NCI-H1694 treated with DMSO at 0.1 percent for 48 hours (cell line): ENCODE data around the gene PRKAA1.
A peak's percentile ranks its signal among the peaks of the same experiment; 100 is the strongest.

Source experiments
- DNase-seq: peaks from one replicate; lab custom pipeline; 2025; lab: John Stamatoyannopoulos, UW

The PRKAA1 gene

GRCh38 chr5:40780199-40780598, 18.0 kb downstream of the PRKAA1 start:
- no peak for DNase-seq

- no peak for DNase-seq
Measured at GRCh38 chr5:40779561-40779960, 18.6 kb downstream of the PRKAA1 start.

GRCh38 chr5:40778133-40778532, 20.0 kb downstream of the PRKAA1 start:
- DNase-seq: no peak

- no peak for DNase-seq
Measured at GRCh38 chr5:40776658-40776977, 21.6 kb downstream of the PRKAA1 start.

GRCh38 chr5:40775846-40776657, 22.1 kb downstream of the PRKAA1 start:
- no peak for DNase-seq

GRCh38 chr5:40775085-40775845, 22.9 kb downstream of the PRKAA1 start:
- no peak for DNase-seq

- no peak for DNase-seq
Measured at GRCh38 chr5:40774623-40775022, 23.6 kb downstream of the PRKAA1 start.

- DNase-seq: no peak
Measured at GRCh38 chr5:40770764-40771163, 27.4 kb downstream of the PRKAA1 start.

- DNase-seq: no peak
Measured at GRCh38 chr5:40762705-40763104, 35.5 kb downstream of the PRKAA1 start.

- DNase-seq: no peak
Measured at GRCh38 chr5:40757400-40757799, 40.8 kb downstream of the PRKAA1 start.

- DNase-seq: peak; percentile 97
Measured at GRCh38 chr5:40755407-40756365, 42.5 kb downstream of the PRKAA1 start, which contains the start of gene TTC33. TSS of gene TTC33 (minus strand) at chr5:40755961. CDS start at chr5:40747018, 8,943 bp downstream.

- DNase-seq: peak; percentile 88
Measured at GRCh38 chr5:40755093-40755406, 43.1 kb downstream of the PRKAA1 start.

- no peak for DNase-seq
Measured at GRCh38 chr5:40754381-40755092, 43.6 kb downstream of the PRKAA1 start.

- DNase-seq: no peak
Measured at GRCh38 chr5:40746703-40747102, 51.5 kb downstream of the PRKAA1 start.

- DNase-seq: no peak
Measured at GRCh38 chr5:40743771-40744170, 54.4 kb downstream of the PRKAA1 start.

- DNase-seq: no peak
Measured at GRCh38 chr5:40738502-40738901, 59.7 kb downstream of the PRKAA1 start.

GRCh38 chr5:40736103-40736875, 61.9 kb downstream of the PRKAA1 start:
- DNase-seq: peak; percentile 51

GRCh38 chr5:40735609-40736008, 62.6 kb downstream of the PRKAA1 start:
- no peak for DNase-seq

GRCh38 chr5:40734986-40735385, 63.2 kb downstream of the PRKAA1 start:
- no peak for DNase-seq

- DNase-seq: no peak
Measured at GRCh38 chr5:40733879-40734563, 64.2 kb downstream of the PRKAA1 start.
